ENCODE results near the gene INO80.
A peak's percentile ranks its signal among the peaks of the same experiment; 100 is the strongest.

The INO80 gene

GRCh38 chr15:40938536-40938870, 177.6 kb downstream of the INO80 start:
- DNase-seq (ENCODE audit: low read depth) = no peak
- no peak for TF ChIP-seq CTCF (IDR thresholded peaks at IDR 0.05; ENCODE audit: control insufficient read depth, extremely low read depth, insufficient read depth)

GRCh38 chr15:40937762-40938535, 178.1 kb downstream of the INO80 start:
- peak; percentile 92 for DNase-seq (ENCODE audit: low read depth)
- no peak overlapping the region for H3K4me3 ChIP-seq (ENCODE audit: low read depth, low read length)
- peak; percentile 89 for TF ChIP-seq CTCF (IDR thresholded peaks at IDR 0.05; ENCODE audit: control insufficient read depth, extremely low read depth, insufficient read depth)

More at GRCh38 chr15:40938536-40938870, 177.6 kb downstream of the INO80 start:
- no peak overlapping the region for H3K4me3 ChIP-seq (ENCODE audit: low read depth, low read length)

GRCh38 chr15:40936709-40937666, 179.1 kb downstream of the INO80 start:
- H3K4me3 ChIP-seq (ENCODE audit: low read depth, low read length) = no peak overlapping the region
- no peak for DNase-seq (ENCODE audit: low read depth)
- no peak for TF ChIP-seq CTCF (IDR thresholded peaks at IDR 0.05; ENCODE audit: control insufficient read depth, extremely low read depth, insufficient read depth)

GRCh38 chr15:40936234-40936708, 179.8 kb downstream of the INO80 start:
- no peak for DNase-seq (ENCODE audit: low read depth)
- H3K4me3 ChIP-seq (ENCODE audit: low read depth, low read length) = no peak overlapping the region
- no peak for TF ChIP-seq CTCF (IDR thresholded peaks at IDR 0.05; ENCODE audit: control insufficient read depth, extremely low read depth, insufficient read depth)

- TF ChIP-seq CTCF (IDR thresholded peaks at IDR 0.05; ENCODE audit: control insufficient read depth, extremely low read depth, insufficient read depth) = no peak
- DNase-seq (ENCODE audit: low read depth) = no peak
- no peak overlapping the region for H3K4me3 ChIP-seq (ENCODE audit: low read depth, low read length)
Observed at GRCh38 chr15:40934457-40934856, 181.6 kb downstream of the INO80 start.

DNA sequence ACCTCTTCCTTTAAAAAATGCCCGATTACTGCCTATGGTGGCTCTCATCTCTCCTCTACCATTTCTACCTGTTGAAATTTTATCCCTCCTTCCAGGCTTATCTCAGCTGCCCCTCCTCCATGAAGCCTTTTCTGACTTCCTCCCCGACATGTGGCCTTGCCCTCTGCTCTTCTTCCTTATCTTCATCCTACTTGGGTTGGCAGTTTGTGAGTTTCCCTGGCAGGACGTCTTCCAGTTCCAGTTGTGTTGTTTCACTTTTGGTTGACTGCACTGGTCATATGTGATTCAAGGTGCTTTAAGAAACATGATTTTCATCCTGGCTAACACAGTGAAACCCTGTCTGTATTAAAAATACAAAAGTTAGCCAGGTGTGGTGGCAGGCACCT, 182.6 kb downstream of the INO80 start:
- DNase-seq (ENCODE audit: low read depth) = no peak
- H3K4me3 ChIP-seq (ENCODE audit: low read depth, low read length) = no peak overlapping the region
- no peak for TF ChIP-seq CTCF (IDR thresholded peaks at IDR 0.05; ENCODE audit: control insufficient read depth, extremely low read depth, insufficient read depth)

Data from LNCaP clone FGC (cell line).